ENCODE measurements around the gene ARHGAP15.

DNA sequence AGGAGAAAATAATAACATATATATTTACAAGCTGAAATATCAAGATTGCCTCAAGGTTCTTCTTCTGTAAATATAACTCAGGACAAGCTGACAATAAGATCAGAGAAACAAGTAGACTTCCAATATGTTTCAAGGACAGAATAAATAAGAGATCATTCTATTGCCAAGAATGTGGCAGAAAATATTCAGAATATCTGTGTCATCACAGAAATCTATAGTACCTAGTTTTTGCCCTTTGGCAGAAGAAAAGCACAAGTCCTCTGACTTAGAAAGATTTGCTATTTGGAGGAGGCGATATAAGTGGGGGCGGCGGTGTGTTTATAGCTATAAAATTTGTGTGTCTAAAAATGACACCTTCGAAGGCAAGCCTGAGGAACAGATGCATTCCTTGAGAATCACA, 34.3 kb downstream of the ARHGAP15 start:
- TF ChIP-seq, protein P1, sequence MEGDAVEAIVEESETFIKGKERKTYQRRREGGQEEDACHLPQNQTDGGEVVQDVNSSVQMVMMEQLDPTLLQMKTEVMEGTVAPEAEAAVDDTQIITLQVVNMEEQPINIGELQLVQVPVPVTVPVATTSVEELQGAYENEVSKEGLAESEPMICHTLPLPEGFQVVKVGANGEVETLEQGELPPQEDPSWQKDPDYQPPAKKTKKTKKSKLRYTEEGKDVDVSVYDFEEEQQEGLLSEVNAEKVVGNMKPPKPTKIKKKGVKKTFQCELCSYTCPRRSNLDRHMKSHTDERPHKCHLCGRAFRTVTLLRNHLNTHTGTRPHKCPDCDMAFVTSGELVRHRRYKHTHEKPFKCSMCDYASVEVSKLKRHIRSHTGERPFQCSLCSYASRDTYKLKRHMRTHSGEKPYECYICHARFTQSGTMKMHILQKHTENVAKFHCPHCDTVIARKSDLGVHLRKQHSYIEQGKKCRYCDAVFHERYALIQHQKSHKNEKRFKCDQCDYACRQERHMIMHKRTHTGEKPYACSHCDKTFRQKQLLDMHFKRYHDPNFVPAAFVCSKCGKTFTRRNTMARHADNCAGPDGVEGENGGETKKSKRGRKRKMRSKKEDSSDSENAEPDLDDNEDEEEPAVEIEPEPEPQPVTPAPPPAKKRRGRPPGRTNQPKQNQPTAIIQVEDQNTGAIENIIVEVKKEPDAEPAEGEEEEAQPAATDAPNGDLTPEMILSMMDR (IDR thresholded peaks at IDR 0.05; ENCODE audit: insufficient read depth, low read length, poor library complexity, severe bottlenecking) = no peak
- no peak for TF ChIP-seq EZH2phosphoT487 (conservative IDR thresholded peaks at IDR 0.05; ENCODE audit: low read length)

All from SU-DHL-6 (cell line).